GM21381 (cell line): ENCODE results near the gene TIMM50.

Source experiments
- ATAC-seq: cut with Tn5 transposase; IDR thresholded peaks from one replicate; pipeline ENCODE4 v1.9.1; 2021; ENCODE audit warnings: mild to moderate bottlenecking, moderate library complexity; ENCODE audit not compliant: unreplicated experiment

Gene TIMM50

DNA sequence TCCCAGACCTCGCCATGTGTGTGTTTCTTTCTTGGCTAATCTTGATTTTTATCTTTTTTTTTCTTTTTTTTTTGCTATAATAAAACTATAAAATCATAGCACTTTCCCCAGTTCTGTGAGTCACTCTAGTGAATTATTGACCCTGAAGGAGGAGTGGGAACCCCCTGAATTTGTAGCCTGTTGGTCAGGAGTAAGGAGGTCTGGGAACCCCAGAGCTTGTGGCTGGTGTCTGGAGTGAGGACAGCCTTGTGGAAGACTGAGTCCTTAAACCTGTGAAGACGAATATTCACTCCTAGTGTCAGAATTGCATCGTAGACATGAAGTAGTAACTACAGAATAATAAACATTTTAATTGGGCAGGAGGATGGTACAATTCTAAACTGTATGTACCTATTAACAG is 44.6 kb downstream of the TIMM50 start:
- ATAC-seq: no peak

GRCh38 chr19:39531834-39532232 is 51.2 kb downstream of the TIMM50 start:
- no peak for ATAC-seq

DNA sequence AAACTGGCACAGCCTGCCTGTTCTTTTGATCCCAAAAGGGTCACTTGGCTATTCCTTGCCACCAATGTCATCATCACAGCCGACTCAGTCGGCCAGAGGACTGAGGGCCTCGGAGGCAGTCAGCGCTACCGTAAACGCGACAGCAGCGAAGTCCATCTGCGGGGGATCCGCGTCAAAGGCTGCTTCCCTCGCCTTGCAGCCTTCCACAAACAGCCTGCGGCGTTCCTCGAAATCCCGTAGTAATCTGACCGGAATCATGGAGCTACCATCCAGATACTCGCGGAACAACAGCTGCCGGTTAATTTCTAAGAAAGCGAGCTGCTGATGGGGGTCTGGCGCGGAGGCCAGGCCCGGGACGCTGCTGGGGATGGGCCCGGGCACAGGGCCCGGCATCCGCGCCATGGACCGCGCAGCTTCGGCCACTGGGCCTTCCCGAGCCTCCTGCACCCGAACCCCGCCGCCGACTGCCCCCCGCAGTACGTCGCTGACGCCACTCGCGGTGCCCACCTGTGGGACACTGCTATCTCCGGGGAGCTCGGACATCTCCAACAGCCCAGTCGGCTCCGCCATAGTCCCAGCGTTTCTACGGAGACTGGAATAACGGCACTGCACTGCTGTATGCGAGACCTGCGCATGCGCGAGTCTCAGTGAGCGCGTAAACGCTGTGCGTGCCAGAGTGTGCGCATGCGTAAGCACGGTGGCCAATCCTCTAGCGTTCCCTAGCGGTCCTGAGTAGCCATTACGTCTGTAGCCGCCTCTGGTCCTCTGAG is 51.8 kb downstream of the TIMM50 start, which contains the start of gene EID2B:
EID2B (minus strand) TSS at position 620 of the 770 bp plus-strand sequence; CDS start at position 570, 50 bp downstream.
- ATAC-seq: peak; percentile 82

DNA sequence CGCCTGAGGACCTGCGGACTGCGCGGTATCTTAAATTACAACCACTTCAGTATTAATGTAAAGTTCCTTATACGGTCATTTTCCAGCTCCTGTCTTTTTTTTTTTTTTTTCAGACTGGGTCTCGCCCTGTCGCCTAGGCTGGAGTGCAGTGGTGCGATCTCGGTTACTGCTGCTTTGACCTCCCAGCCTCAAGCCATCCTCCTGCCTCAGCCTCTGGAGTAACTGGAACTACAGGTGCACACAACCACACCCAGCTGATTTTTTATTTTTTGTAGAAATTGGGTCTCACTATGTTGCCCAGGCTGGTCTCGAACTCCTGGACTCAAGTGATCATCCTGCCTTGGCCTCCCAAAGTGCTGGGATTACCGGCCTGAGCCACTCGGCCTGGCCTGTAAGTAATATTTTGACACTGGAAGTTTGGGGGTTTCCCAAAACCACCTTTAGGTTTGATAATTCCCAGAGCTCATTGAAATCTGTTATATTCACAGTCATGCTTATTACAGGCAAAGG is 52.4 kb downstream of the TIMM50 start:
- no peak for ATAC-seq

- no peak for ATAC-seq
Observed at GRCh38 chr19:39533791-39534190, 53.2 kb downstream of the TIMM50 start.

DNA sequence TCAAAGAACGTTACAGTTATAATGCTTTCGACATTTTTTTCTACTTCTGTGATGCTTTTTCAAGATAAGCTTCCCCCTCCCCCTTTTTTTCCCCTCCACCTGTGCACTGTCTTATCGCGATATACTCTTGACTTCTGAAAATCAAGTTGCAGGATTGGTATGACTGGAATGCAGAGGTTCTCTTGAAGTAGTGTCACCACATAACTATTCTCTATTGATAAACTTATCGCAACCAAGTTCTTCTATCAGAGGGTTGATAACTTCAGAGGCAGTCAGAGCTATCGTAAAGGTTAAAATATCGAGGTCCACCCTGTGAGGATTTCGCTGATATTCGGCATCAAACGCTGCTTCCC is 58.5 kb downstream of the TIMM50 start:
- no peak for ATAC-seq

DNA sequence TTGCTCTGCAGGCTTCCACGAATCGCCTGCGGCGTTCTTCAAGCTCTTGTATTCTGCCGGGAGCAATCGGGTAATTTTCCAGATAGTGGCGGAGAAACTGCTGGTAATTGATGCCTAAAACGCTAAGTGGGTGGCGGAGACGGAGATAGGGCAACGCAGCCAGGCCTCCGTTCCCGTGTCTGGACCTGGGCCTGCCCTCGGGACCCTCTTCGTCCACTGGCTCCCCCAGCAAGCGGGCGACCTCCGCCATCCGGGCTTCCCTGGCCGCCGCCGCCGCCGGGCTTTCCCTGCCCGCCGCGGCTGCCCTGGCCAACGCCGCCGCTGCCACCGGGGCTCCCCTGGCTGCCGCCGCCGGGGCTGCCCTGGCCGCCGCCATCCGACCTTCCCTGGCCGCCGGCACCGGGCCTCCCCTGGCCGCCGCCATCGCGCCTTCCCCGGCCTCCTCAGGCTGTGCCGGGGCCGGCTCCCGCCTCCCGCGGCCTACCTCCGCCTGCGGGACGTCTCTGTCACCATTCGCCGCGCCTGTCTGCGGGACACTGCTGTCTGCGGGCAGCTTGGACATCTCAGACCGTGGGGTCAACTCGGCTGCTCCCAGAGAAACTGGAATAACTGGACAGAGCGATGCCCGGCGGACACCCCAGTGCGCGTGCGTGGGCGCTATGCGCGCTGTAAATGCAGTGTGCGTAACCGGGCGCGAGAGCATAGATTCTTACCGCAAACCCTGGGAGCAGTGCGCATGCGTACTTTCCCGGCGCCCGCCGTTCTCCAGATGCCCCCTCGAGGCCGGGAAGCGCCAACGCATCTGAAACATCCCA is 59.1 kb downstream of the TIMM50 start, which contains the start of gene EID2:
EID2 (minus strand) TSS at position 644 of the 815 bp plus-strand sequence; CDS start at position 562, 82 bp downstream.
- peak; percentile 89 for ATAC-seq

DNA sequence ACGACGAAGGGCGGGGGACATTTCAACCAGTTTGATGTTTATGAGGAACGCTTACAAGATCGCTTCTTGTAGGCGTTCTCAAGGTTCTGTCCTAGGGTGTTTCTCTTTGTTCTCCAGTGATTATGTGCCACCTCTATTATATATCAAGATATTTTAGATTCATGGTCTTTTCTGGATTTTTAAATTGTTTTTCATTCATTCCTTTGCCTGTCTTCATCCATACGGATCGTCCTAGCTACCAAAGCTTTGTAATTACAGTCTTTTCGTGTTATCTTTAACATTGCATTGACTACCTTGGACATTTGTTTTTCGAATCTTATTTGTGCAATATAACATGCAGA is 59.7 kb downstream of the TIMM50 start:
- ATAC-seq: no peak
